ENCODE results near the gene DOCK9.

- TF ChIP-seq CTCF (IDR thresholded peaks at IDR 0.05) (no peak), POLR2A (IDR thresholded peaks at IDR 0.05) (no peak)
These were observed 27.2 kb downstream of the DOCK9 start for GRCh38 chr13:98950705-98951104.

Measured in uterus (tissue), 2 donors.